ENCODE data around the gene ZCCHC2.

ZCCHC2 gene

DNA sequence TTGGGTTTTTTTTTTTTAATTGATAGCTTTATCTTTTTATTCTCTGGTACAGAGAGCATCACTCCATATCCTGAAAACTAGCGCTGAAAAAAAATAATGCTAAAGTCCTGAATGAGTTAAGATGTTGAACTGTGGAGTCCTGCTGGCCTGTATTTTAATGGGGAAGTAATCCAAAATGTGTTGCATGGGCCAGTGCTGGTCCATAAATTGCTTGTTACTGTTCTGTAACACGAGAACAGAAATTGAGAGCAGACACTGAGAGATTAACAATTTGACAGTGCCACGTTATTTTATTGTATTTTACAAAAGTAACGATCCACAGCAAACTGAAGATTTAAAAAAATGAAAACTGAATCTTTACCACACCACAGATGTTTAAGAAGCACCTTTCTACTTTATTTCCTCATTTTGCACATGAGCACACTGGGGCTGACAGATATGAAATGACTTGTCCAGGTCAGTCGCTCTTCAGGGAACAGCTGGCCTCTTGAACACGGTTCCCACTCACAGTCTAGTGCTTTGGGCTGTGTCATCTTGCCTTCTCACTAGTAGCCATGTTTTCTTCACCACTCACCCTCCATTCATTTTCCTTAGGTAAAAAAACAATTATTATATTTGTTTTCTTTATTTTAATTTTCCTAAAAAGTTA is 35.3 kb downstream of the ZCCHC2 start:
- H3K27ac ChIP-seq (ENCODE audit: low read depth, low read length): no peak overlapping the region
- H3K36me3 ChIP-seq (ENCODE audit: control insufficient read depth, low read length): peaks cover 80% of the 10 kb centered on the region
- no peak overlapping the region for H3K4me2 ChIP-seq (ENCODE audit: low read length)

DNA sequence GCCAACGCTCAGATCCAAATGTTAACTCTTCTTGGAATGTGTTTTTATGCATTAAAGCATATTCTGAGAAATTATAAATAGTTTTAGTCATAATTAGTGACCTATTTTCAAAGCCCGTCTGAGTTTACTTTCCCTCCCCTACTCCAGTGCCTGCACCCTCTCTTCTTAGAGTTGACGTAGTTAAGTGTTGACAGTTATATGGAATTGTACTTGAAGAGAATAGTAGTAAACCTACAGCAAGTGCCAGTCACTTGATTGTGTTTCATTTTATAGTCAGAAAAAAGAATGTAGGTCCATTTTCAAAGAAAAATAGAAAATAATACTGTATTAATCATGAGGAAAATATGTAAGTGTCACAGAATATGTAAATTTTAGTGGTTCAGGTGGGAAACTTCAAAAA is 41.2 kb downstream of the ZCCHC2 start:
- no peaks in the 10 kb centered on the region for H3K27me3 ChIP-seq (ENCODE audit: control insufficient read depth, low read length)
- no peak overlapping the region for H3K27ac ChIP-seq (ENCODE audit: low read depth, low read length)
- H3F3A ChIP-seq (ENCODE audit: control insufficient read depth, insufficient read depth): no peaks in the 10 kb centered on the region
- no peaks in the 10 kb centered on the region for H3K9me3 ChIP-seq (ENCODE audit: control insufficient read depth, insufficient read depth, low read length)
- H3K36me3 ChIP-seq (ENCODE audit: control insufficient read depth, low read length): peaks cover 77% of the 10 kb centered on the region
- H3K9me2 ChIP-seq (replicated peaks; ENCODE audit: control insufficient read depth, low read length): no peaks in the 10 kb centered on the region
- H3K4me3 ChIP-seq (ENCODE audit: low read length): no peak overlapping the region
- TF ChIP-seq, protein P1, sequence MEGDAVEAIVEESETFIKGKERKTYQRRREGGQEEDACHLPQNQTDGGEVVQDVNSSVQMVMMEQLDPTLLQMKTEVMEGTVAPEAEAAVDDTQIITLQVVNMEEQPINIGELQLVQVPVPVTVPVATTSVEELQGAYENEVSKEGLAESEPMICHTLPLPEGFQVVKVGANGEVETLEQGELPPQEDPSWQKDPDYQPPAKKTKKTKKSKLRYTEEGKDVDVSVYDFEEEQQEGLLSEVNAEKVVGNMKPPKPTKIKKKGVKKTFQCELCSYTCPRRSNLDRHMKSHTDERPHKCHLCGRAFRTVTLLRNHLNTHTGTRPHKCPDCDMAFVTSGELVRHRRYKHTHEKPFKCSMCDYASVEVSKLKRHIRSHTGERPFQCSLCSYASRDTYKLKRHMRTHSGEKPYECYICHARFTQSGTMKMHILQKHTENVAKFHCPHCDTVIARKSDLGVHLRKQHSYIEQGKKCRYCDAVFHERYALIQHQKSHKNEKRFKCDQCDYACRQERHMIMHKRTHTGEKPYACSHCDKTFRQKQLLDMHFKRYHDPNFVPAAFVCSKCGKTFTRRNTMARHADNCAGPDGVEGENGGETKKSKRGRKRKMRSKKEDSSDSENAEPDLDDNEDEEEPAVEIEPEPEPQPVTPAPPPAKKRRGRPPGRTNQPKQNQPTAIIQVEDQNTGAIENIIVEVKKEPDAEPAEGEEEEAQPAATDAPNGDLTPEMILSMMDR (IDR thresholded peaks at IDR 0.05; ENCODE audit: low read depth, low read length, poor library complexity, severe bottlenecking): no peak
- TF ChIP-seq EZH2phosphoT487 (IDR thresholded peaks at IDR 0.05; ENCODE audit: borderline replicate concordance, low read length): no peak
- no peaks in the 10 kb centered on the region for H3K4me1 ChIP-seq (ENCODE audit: control insufficient read depth, low read length)
- H3K79me2 ChIP-seq (ENCODE audit: control insufficient read depth, low read length): no peaks in the 10 kb centered on the region
- no peaks in the 10 kb centered on the region for H4K20me1 ChIP-seq (ENCODE audit: control insufficient read depth, insufficient read depth, low read depth, low read length)
- H3K4me2 ChIP-seq (ENCODE audit: low read length): no peak overlapping the region

More for the DNA sequence above, 35.3 kb downstream of the ZCCHC2 start:
- H3F3A ChIP-seq (ENCODE audit: control insufficient read depth, insufficient read depth): peaks cover 4% of the 10 kb centered on the region; the same call in 1 of the 2 replicates
- no peaks in the 10 kb centered on the region for H3K9me3 ChIP-seq (ENCODE audit: control insufficient read depth, insufficient read depth, low read length)
- peaks cover 4% of the 10 kb centered on the region; the same call in 1 of the 2 replicates for H4K20me1 ChIP-seq (ENCODE audit: control insufficient read depth, insufficient read depth, low read depth, low read length)
- peaks cover 14% of the 10 kb centered on the region for H3K79me2 ChIP-seq (ENCODE audit: control insufficient read depth, low read length)
- H3K4me1 ChIP-seq (ENCODE audit: control insufficient read depth, low read length): peaks cover 21% of the 10 kb centered on the region
- no peak for TF ChIP-seq EZH2phosphoT487 (IDR thresholded peaks at IDR 0.05; ENCODE audit: borderline replicate concordance, low read length)
- TF ChIP-seq, protein P1 (IDR thresholded peaks at IDR 0.05; ENCODE audit: low read depth, low read length, poor library complexity, severe bottlenecking): no peak
- H3K4me3 ChIP-seq (ENCODE audit: low read length): no peak overlapping the region
- H3K27me3 ChIP-seq (ENCODE audit: control insufficient read depth, low read length): no peaks in the 10 kb centered on the region
- no peaks in the 10 kb centered on the region for H3K9me2 ChIP-seq (replicated peaks; ENCODE audit: control insufficient read depth, low read length)

DNA sequence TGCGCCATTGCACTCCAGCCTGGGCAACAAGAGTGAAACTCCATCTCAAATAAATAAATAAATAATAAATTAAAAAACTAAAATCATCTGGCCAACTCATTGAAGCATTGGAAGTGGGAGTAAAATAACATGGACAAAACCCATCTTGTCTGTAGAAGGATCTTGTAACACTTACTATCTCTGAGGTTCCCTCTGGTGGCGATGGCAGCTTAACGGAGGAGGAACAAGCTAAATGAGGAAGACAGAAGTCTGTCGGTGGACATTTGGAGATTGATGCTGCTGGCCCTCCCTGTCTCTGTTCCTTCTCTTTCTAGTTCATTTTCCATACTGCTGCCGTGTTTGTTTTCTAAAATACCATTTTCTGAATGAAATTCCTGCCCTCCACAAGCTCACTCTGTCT is 43.4 kb downstream of the ZCCHC2 start:
- Histone ChIP-seq H3K4me2 (ENCODE audit: low read length) (no peak overlapping the region), H3K4me3 (ENCODE audit: low read length) (no peak overlapping the region), H3F3A (ENCODE audit: control insufficient read depth, insufficient read depth) (no peaks in the 10 kb centered on the region), H3K27me3 (ENCODE audit: control insufficient read depth, low read length) (no peaks in the 10 kb centered on the region), H3K36me3 (ENCODE audit: control insufficient read depth, low read length) (peaks cover 80% of the 10 kb centered on the region), H3K79me2 (ENCODE audit: control insufficient read depth, low read length) (no peaks in the 10 kb centered on the region), H3K4me1 (ENCODE audit: control insufficient read depth, low read length) (no peaks in the 10 kb centered on the region), H3K9me2 (replicated peaks; ENCODE audit: control insufficient read depth, low read length) (no peaks in the 10 kb centered on the region), H4K20me1 (ENCODE audit: control insufficient read depth, insufficient read depth, low read depth, low read length) (no peaks in the 10 kb centered on the region), H3K9me3 (ENCODE audit: control insufficient read depth, insufficient read depth, low read length) (no peaks in the 10 kb centered on the region), H3K27ac (ENCODE audit: low read depth, low read length) (no peak overlapping the region)
- TF ChIP-seq, protein P1 (IDR thresholded peaks at IDR 0.05; ENCODE audit: low read depth, low read length, poor library complexity, severe bottlenecking): no peak
- no peak for TF ChIP-seq EZH2phosphoT487 (IDR thresholded peaks at IDR 0.05; ENCODE audit: borderline replicate concordance, low read length)
